ENCODE data around the gene KAZALD1.
A peak's percentile ranks its signal among the peaks of the same experiment; 100 is the strongest.

Gene KAZALD1

DNA sequence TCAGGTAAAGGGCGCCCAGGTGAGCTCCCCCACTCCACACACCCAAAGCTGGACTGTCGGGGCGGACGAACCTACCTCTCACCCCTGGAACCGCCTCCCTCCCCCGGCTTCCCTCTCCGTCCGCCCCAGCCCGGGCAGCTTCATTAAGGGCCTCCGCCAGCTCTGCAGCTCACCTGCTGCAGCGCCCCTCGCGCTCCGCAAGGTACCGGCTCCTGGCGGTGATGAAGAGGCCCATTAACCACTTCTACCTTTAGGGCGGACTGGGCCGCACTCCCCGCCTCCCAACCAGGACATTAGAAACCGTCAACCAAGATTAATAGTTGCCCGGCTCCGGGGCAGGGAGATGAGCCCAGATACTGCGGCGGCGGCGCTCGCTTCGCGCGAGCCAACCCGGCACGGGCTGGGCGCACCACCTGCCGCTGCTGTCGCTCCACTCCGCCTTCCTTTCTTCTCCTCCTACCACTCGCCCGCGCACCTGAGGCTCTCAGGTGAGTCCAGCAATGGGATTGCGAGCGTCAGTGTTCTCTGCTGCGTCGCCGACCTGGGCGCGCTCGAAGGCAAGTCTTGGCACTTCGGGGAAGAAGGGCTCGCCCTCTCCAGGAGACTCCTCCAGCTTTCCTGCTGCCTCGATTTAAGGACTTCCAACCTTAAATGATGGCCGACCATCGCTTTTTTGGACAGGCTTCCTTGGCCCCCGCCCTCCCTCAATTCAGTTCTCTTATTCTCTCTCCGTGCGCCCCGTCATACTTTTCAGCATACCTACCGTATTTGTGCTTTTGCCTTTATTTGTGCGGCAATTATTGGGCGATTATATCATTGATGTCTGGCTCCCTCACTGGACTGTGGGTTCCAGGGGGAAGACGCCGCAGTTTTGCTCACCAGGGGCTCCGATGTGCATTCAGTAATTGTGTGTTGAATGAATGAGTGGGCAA, 13.6 kb upstream of the KAZALD1 start:
- DNase-seq: no peak

- peak; percentile 50 for DNase-seq
Measured at GRCh38 chr10:101050208-101051069, 11.3 kb upstream of the KAZALD1 start.

DNA sequence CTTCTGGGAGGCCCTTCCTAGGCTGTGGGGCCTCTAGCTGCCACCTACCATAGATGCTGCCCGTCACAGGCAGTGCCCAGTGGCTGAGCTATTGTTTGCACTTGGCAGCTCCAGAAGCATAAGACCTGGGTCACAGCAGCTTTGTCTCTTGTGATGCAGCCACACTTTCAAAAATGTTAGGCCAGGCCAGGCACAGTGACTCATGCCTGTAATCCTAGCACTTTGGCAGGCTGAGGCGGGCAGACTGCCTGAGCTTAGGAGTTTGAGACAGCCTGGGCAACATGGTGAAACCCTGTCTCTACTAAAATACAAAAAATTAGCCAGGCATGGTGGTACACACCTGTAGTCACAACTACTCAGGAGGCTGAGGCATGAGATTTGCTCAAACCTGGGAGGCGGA, 9.5 kb upstream of the KAZALD1 start:
- peak; percentile 42 for DNase-seq

DNA sequence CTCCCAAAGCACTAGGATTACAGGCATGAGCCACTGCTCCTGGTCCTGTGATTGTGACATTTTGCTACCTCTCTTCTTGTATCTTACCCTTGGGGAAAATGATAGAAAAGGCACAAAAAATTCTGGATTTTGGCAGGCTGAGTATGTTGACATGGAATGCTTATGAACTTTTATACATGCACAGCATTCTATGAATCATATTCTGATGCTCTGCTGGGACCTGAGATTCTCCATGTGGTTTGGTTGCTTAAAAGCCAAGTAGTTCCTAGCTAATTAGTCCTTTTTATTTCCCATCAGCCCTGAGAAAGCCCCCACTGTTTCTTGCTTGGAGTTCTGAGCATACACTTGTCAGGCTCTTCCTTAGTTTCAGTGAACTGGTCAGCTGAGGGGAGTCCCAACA, 8.3 kb upstream of the KAZALD1 start:
- DNase-seq: peak; percentile 40

DNA sequence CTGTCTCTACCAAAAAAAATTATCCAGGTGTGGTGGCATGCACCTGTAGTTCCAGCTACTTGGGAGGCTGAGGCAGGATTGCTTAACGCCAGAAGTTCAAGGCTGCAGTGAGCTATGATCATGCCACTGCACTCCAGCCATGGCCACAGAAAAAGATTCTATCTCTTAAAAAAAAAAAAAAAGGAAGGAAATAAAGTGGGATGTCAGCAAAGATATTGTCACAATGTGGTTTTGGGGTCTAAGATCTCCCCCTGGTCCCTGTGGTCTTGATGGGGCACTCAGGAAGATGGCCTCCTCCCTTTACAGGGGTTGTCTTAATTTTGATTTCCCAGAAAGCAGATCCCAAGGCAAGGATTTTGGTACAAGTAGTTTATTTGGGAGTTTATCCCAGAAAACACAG, 7.4 kb upstream of the KAZALD1 start:
- DNase-seq: no peak

- DNase-seq: no peak
Measured at GRCh38 chr10:101054876-101055275, 6.9 kb upstream of the KAZALD1 start.

GRCh38 chr10:101055411-101055810, 6.4 kb upstream of the KAZALD1 start:
- DNase-seq: no peak

DNA sequence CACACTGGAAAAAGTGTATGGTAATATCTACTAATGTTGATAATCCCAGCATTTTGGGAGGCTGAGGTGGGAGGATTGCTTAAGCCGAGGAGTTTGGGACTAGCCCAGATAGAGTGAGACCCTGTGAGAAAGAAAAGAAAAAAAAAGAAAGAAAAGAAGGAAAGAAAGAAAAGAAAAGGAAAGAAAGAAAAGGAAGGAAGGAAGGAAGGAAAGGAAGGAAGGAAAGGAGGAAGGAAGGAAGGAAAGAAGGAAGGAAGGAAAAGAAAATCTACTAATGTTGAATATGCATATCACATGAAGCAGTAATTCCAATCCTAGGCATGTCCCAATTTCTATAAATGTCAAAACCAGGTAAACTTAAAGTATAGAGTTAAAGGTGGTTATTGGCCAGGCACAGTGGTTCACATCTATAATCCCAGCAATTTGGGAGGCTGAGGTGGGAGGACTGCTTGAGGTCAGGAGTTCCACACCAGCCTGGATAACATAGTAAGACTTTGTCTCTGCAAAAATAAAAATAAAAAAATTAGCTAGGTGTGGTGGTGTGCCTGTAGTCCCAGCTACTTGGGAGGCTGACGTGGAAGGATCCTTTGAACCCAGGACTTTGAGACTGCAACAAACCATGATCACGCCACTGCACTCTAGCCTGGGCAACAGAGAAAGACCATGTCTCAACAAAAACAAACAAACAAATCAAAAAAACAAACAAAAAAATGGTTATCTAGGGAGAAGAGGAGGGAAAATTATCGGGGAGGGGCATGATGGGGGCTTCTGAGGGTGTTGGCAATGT, 5.2 kb upstream of the KAZALD1 start:
- no peak for DNase-seq

DNA sequence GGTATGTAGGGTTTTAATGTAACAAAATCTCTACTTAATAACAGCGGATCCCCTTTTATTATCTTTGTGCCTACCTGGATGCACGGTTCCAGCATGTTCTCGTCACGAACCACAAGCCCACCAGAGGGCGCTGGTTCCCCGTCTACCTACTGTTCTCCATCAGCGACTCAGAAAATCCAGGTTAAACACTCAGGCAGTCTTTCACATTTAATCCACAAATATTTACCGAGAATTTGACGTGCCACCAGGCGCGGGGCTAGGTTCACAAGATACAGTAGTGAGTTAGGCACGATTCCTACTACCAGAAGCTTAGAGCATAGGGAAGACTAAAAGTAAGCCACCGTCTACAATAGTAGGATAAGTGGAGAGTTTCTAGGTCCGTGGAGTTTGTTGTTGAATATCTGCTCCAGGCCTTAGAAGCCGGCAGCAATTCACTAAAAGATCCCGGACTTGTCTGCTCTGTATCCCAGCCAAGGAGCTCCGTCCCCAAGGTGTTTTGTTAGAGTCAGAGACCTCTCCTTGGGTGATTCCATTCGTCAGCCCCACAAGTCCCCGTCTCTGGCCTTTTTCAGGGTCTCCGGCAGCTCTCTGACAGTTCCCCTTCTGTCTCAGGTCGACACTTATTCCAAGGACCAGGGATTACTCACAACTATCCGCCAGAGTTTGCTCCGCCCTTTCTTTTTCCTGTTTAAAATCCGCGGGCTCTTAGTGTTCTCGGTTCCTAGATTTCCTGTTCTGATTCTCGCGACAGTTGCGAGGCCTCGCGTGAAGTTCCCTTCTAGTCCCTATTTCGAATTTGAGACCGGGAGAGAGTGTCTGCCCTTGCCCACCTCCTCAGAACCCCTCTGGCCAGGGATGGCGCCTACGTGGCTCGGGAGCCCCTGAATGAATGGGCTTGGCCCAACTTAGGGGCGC, 1.5 kb upstream of the KAZALD1 start:
- peak; percentile 90 for DNase-seq

- peak; percentile 82 for DNase-seq
Measured at GRCh38 chr10:101060951-101061623, 702 bp upstream of the KAZALD1 start.

DNA sequence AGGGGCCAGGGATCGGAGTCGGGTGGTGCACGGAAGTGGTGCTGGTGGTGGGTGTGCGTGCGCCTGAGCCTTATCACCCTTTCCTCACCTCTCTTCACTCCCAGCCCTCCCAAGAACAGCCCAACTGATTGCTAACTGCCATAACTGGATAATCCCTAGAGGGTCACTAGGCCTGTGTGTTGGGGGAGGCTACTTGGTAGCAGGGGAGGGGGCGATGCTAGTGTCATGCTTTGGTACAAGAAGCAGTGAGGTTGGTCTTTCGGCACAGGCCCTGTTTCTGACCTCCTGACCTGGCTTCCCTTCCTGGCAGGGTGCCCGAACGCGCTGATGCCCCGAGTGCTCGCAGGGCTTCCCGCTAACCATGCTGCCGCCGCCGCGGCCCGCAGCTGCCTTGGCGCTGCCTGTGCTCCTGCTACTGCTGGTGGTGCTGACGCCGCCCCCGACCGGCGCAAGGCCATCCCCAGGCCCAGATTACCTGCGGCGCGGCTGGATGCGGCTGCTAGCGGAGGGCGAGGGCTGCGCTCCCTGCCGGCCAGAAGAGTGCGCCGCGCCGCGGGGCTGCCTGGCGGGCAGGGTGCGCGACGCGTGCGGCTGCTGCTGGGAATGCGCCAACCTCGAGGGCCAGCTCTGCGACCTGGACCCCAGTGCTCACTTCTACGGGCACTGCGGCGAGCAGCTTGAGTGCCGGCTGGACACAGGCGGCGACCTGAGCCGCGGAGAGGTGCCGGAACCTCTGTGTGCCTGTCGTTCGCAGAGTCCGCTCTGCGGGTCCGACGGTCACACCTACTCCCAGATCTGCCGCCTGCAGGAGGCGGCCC, 652 bp downstream of the KAZALD1 start:
- DNase-seq: no peak

- no peak for DNase-seq
Measured at GRCh38 chr10:101063050-101063525, 1.3 kb downstream of the KAZALD1 start.

DNA sequence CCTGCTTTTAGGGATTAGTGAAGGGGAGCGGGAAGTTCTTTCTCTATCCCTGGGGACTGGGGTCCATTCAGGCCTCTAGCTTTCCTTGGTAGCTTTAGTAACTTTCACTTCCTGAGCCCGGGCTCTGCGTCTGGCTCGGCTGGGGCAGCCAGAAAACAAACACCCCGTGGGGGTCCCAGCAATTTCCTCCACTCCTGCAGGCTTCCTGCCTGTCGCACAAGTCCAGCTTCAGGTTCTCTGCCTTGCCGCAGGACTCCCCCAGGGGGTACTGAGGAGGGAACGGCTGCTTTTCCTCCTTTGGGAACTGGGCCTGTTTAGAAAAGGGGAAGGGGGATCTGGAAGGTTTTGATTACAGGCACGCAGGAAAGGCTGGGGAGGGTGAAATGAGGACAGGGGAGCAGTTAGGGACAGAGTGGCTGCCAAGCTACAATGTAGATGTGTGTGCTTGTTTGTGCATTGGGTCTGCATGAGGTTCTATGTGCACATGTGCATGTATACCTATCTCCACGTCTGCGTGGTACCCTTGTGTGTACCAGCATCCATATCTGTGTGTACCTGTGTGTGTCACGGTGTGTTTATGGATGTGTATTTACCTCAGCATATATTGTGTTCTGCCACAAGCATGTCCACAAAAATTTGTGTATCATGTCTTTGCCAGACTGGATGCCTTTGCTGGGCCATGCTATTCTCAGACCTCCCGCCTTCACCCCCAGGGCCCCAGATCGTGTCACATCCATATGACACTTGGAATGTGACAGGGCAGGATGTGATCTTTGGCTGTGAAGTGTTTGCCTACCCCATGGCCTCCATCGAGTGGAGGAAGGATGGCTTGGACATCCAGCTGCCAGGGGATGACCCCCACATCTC, 2.0 kb downstream of the KAZALD1 start:
- DNase-seq: no peak

GRCh38 chr10:101064415-101065030, 2.7 kb downstream of the KAZALD1 start:
- DNase-seq: no peak

DNA sequence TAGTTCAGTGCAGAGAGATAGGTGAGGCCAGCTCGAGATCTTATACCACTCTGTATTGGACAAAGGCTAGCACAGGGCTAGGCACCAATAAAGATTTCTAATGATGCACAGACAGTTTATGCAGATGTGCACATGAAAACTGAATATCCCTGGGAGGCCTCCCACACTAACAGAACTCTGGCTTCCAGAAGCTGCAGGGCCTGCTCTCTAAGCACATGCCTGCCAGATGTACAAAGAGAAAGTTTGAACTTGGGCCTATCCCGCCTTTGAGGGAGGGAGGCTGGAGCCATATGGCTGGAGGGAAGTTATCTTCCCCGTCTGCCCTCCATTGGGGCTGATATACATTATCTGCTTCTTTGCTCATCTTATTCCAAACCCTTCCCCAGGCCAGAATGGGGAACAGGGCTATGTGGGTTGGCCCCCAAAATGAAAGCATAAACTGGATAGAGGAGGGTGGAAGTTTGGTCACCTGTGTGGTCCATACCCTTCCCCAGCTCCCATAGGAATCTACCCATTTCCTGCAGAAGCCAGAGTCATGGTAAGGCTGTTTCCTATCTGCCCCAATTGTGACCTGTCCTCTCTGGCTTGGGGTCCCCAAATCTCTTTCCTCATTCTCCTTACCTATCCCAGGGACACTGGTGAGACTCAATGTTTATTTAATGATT, 3.8 kb downstream of the KAZALD1 start:
- no peak for DNase-seq

DNA sequence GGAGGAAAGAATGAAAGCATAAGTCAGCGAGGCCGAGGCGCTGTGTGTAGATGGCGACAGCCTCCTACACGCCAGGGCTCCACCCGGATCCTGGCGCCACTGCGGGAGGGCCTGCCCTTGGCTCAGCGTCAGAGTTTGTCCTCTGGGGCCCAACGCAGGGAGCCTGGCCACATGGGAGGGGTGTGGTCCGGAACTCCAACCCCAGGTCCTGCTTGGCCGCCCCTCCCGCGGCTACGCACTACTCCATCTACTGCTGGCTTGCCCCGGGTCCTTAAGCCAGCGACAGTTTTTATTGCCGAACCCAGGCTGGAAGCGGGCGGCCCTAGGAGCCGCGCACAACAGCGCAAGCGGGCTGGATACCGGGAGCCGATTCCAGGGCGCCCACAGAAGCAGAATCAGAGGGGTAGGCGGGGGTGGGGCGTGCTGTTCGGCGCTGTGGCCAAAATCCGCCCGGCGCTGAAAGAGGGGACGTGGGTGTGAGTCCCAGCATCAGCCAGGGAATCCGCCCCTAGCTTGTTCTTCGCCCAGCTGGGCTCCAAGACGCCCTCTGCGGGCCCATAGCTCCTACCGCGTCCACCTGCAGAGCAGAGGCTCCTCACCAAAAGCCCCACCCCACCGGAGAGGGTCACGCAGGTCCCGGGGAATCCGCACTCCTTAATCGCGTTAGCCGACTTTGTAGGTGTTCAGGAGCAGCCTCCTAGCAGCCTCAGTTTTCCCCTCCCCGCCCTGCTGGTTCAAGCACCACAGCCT, 4.5 kb downstream of the KAZALD1 start:
- peak; percentile 71 for DNase-seq

DNA sequence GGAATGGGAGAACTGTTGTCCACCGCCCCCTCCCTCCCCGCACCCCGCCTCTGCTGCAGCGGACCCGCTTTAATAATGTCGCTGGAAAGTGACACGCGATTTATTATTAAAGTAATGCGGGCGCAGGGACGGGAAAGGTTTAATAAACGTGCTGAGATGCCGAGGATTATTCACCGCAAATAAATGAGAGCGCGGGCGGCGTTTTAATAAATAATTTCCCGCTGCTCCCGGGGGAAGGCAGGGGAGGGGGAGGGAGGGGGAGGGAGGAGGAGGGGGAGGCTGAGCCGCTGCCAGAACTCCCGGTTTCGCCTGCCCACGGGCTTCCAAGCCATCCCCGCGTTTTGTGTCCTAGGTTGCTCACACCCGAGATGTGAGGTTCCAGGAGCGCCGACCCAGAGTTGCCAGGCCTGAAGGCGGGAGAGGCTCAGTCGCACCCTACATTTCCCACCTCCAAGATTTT, 5.1 kb downstream of the KAZALD1 start:
- DNase-seq: no peak
